ENCODE data around the gene SINHCAF. TPM values are rescaled to one million over a fixed set of nuclear protein-coding genes. Genes with fewer than 3 reads are reported as not detected.

The SINHCAF gene
- total and polyA plus RNA-seq, 2 experiments from 2014 or later = 581 to 686 TPM

DNA sequence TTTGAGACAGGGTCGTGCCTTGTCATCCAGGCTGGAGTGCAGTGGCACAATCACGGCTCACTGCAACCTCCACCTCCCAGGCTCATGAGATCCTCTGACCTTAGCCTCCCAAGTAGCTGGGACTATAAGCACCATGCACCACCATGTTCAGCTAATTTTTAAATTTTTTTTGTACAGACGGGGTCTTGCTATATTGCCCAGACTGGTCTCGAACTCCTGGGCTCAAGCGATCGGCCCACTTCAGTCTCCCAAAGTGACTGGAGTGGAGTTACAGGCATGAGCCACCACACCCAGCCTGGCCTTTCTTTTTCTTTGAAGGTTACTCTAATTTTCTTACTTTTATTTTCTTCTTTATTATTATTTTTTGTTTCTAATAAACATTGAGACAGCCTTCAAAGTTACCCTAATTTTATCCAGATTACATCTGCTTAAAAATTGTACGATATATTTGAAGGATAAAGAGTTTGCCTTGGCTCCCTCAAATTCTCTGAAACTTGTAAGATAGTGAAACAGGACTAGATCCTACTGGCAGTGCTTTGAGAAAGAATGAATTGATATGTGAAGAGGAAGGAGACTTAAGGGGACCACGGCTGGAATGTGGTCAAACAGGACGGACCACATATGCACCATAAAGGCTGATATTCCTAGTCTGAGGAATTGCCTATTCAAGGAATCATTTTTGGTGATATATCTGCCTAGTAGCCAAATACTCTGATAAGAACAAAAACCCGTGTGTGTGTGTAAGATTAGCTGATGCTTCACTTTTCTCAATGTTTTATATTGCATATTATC lies 14.1 kb upstream of the SINHCAF start:
- peaks cover 20% of the 10 kb centered on the region for H3K4me1 Mint-ChIP-seq
- no peaks in the 10 kb centered on the region for H3K79me2 ChIP-seq (replicated peaks; ENCODE audit: insufficient read depth)
- H4K20me1 ChIP-seq (replicated peaks; ENCODE audit: insufficient read depth) = no peaks in the 10 kb centered on the region
- no peaks in the 10 kb centered on the region for H3K27me3 ChIP-seq (ENCODE audit: insufficient read depth)
- TF ChIP-seq POLR2AphosphoS5 (IDR thresholded peaks at IDR 0.05; ENCODE audit: low read depth) (peak; percentile 43; the same call in 1 of the 2 replicates), EZH2phosphoT487 (IDR thresholded peaks at IDR 0.05; ENCODE audit: unreplicated experiment) (no peak)
- TF ChIP-seq, protein P1, sequence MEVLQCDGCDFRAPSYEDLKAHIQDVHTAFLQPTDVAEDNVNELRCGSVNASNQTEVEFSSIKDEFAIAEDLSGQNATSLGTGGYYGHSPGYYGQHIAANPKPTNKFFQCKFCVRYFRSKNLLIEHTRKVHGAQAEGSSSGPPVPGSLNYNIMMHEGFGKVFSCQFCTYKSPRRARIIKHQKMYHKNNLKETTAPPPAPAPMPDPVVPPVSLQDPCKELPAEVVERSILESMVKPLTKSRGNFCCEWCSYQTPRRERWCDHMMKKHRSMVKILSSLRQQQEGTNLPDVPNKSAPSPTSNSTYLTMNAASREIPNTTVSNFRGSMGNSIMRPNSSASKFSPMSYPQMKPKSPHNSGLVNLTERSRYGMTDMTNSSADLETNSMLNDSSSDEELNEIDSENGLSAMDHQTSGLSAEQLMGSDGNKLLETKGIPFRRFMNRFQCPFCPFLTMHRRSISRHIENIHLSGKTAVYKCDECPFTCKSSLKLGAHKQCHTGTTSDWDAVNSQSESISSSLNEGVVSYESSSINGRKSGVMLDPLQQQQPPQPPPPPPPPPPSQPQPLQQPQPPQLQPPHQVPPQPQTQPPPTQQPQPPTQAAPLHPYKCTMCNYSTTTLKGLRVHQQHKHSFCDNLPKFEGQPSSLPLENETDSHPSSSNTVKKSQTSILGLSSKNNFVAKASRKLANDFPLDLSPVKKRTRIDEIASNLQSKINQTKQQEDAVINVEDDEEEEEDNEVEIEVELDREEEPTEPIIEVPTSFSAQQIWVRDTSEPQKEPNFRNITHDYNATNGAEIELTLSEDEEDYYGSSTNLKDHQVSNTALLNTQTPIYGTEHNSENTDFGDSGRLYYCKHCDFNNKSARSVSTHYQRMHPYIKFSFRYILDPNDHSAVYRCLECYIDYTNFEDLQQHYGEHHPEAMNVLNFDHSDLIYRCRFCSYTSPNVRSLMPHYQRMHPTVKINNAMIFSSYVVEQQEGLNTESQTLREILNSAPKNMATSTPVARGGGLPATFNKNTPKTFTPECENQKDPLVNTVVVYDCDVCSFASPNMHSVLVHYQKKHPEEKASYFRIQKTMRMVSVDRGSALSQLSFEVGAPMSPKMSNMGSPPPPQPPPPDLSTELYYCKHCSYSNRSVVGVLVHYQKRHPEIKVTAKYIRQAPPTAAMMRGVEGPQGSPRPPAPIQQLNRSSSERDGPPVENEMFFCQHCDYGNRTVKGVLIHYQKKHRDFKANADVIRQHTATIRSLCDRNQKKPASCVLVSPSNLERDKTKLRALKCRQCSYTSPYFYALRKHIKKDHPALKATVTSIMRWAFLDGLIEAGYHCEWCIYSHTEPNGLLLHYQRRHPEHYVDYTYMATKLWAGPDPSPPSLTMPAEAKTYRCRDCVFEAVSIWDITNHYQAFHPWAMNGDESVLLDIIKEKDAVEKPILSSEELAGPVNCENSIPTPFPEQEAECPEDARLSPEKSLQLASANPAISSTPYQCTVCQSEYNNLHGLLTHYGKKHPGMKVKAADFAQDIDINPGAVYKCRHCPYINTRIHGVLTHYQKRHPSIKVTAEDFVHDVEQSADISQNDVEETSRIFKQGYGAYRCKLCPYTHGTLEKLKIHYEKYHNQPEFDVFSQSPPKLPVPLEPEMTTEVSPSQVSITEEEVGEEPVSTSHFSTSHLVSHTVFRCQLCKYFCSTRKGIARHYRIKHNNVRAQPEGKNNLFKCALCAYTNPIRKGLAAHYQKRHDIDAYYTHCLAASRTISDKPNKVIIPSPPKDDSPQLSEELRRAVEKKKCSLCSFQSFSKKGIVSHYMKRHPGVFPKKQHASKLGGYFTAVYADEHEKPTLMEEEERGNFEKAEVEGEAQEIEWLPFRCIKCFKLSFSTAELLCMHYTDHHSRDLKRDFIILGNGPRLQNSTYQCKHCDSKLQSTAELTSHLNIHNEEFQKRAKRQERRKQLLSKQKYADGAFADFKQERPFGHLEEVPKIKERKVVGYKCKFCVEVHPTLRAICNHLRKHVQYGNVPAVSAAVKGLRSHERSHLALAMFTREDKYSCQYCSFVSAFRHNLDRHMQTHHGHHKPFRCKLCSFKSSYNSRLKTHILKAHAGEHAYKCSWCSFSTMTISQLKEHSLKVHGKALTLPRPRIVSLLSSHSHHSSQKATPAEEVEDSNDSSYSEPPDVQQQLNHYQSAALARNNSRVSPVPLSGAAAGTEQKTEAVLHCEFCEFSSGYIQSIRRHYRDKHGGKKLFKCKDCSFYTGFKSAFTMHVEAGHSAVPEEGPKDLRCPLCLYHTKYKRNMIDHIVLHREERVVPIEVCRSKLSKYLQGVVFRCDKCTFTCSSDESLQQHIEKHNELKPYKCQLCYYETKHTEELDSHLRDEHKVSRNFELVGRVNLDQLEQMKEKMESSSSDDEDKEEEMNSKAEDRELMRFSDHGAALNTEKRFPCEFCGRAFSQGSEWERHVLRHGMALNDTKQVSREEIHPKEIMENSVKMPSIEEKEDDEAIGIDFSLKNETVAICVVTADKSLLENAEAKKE (CRISPR knock-in tag; IDR thresholded peaks at IDR 0.05) = peak; percentile 87
- TF ChIP-seq, protein P2, sequence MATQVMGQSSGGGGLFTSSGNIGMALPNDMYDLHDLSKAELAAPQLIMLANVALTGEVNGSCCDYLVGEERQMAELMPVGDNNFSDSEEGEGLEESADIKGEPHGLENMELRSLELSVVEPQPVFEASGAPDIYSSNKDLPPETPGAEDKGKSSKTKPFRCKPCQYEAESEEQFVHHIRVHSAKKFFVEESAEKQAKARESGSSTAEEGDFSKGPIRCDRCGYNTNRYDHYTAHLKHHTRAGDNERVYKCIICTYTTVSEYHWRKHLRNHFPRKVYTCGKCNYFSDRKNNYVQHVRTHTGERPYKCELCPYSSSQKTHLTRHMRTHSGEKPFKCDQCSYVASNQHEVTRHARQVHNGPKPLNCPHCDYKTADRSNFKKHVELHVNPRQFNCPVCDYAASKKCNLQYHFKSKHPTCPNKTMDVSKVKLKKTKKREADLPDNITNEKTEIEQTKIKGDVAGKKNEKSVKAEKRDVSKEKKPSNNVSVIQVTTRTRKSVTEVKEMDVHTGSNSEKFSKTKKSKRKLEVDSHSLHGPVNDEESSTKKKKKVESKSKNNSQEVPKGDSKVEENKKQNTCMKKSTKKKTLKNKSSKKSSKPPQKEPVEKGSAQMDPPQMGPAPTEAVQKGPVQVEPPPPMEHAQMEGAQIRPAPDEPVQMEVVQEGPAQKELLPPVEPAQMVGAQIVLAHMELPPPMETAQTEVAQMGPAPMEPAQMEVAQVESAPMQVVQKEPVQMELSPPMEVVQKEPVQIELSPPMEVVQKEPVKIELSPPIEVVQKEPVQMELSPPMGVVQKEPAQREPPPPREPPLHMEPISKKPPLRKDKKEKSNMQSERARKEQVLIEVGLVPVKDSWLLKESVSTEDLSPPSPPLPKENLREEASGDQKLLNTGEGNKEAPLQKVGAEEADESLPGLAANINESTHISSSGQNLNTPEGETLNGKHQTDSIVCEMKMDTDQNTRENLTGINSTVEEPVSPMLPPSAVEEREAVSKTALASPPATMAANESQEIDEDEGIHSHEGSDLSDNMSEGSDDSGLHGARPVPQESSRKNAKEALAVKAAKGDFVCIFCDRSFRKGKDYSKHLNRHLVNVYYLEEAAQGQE (IDR thresholded peaks at IDR 0.05; ENCODE audit: unreplicated experiment) = no peak
- TF ChIP-seq, protein P3, sequence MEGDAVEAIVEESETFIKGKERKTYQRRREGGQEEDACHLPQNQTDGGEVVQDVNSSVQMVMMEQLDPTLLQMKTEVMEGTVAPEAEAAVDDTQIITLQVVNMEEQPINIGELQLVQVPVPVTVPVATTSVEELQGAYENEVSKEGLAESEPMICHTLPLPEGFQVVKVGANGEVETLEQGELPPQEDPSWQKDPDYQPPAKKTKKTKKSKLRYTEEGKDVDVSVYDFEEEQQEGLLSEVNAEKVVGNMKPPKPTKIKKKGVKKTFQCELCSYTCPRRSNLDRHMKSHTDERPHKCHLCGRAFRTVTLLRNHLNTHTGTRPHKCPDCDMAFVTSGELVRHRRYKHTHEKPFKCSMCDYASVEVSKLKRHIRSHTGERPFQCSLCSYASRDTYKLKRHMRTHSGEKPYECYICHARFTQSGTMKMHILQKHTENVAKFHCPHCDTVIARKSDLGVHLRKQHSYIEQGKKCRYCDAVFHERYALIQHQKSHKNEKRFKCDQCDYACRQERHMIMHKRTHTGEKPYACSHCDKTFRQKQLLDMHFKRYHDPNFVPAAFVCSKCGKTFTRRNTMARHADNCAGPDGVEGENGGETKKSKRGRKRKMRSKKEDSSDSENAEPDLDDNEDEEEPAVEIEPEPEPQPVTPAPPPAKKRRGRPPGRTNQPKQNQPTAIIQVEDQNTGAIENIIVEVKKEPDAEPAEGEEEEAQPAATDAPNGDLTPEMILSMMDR (conservative IDR thresholded peaks at IDR 0.05; ENCODE audit: low read depth in 2 of 2) = no peak
- H2AFZ ChIP-seq = no peak overlapping the region
- peaks cover 4% of the 10 kb centered on the region; the same call in 1 of the 2 replicates for H3F3A ChIP-seq (replicated peaks; ENCODE audit: low read depth)
- H3K27me3 Mint-ChIP-seq (ENCODE audit: insufficient read depth, low read depth, poor library complexity) = peaks cover 6% of the 10 kb centered on the region
- H3K9me3 Mint-ChIP-seq = no peaks in the 10 kb centered on the region
- peaks cover 25% of the 10 kb centered on the region for H3K4me1 ChIP-seq (ENCODE audit: insufficient read depth)
- no peak overlapping the region for H3K4me3 ChIP-seq
- peak; percentile 90 for ATAC-seq
- peak overlapping the region; percentile 1; the same call in 1 of the 2 replicates for H3K4me2 ChIP-seq
- peak overlapping the region; percentile 78 for H3K27ac ChIP-seq (ENCODE audit: low read depth)
- no peaks in the 10 kb centered on the region for H3K9me2 ChIP-seq (ENCODE audit: insufficient read depth)
- peak overlapping the region; percentile 2; the same call in 1 of the 3 replicates for H3K4me3 Mint-ChIP-seq
- no peaks in the 10 kb centered on the region for H3K36me3 ChIP-seq (ENCODE audit: insufficient read depth)
- no peaks in the 10 kb centered on the region for H3K36me3 Mint-ChIP-seq (ENCODE audit: low read depth)
- peak overlapping the region; percentile 90 for H3K27ac Mint-ChIP-seq
- peak; percentile 87 for DNase-seq (ENCODE audit: low spot score)
